GM12891 (cell line): Measurements from ENCODE around the gene ZNF385B.

Source experiments
- DNase-seq: peaks from one replicate; pipeline ENCODE4 v3.0.0; 2011; ENCODE audit warnings: low spot score; ENCODE audit not compliant: insufficient read length
- FAIRE-seq: peaks from 2 replicates; lab custom pipeline; 2011; peaks lifted over from hg19 to GRCh38; lab: Jason Lieb, UNC
- PAX5 ChIP-seq: IDR thresholded peaks from 2 replicates; pipeline ENCODE4 v1.6.1; 2011; ENCODE audit warnings: low read length, moderate library complexity, mild to moderate bottlenecking; ENCODE audit not compliant: insufficient read depth, severe bottlenecking
- POLR2A ChIP-seq: IDR thresholded peaks from 2 replicates; pipeline ENCODE4 v1.6.1; 2011; ENCODE audit warnings: low read depth, low read length, control low read depth
- POLR2AphosphoS5 ChIP-seq: IDR thresholded peaks from 2 replicates; pipeline ENCODE4 v1.6.1; 2011; ENCODE audit warnings: low read depth, low read length, control low read depth
- POU2F2 ChIP-seq: IDR thresholded peaks from 2 replicates; pipeline ENCODE4 v1.6.1; 2011; ENCODE audit warnings: low read depth, mild to moderate bottlenecking, control low read depth, low read length, moderate library complexity
- SPI1 ChIP-seq: IDR thresholded peaks from 2 replicates; pipeline ENCODE4 v1.6.1; 2011; ENCODE audit warnings: low read depth, low read length, control low read depth
- TAF1 ChIP-seq: IDR thresholded peaks from 2 replicates; pipeline ENCODE4 v1.6.1; 2011; ENCODE audit warnings: low read depth, low read length, control low read depth

Gene ZNF385B

GRCh38 chr2:179769323-179769722 lies 92.1 kb downstream of the ZNF385B start:
- FAIRE-seq: no peak
- DNase-seq: no peak
- TF ChIP-seq POLR2A (no peak), POU2F2 (no peak), PAX5 (no peak), POLR2AphosphoS5 (no peak), SPI1 (no peak), TAF1 (no peak)

- FAIRE-seq: no peak
- DNase-seq: no peak
- TF ChIP-seq POLR2A: no peak
- no peak for TF ChIP-seq PAX5
- TF ChIP-seq TAF1: no peak
- no peak for TF ChIP-seq SPI1
- TF ChIP-seq POLR2AphosphoS5: no peak
- no peak for TF ChIP-seq POU2F2
Measured at GRCh38 chr2:179768765-179769164, 92.6 kb downstream of the ZNF385B start.

- no peak for DNase-seq
- TF ChIP-seq POLR2A: no peak
- no peak for TF ChIP-seq SPI1
- no peak for TF ChIP-seq POLR2AphosphoS5
- TF ChIP-seq TAF1: no peak
- TF ChIP-seq PAX5: no peak
- TF ChIP-seq POU2F2: no peak
- no peak for FAIRE-seq
Measured at GRCh38 chr2:179765666-179766065, 95.7 kb downstream of the ZNF385B start.

GRCh38 chr2:179764710-179765109 lies 96.7 kb downstream of the ZNF385B start:
- TF ChIP-seq POLR2AphosphoS5: no peak
- no peak for TF ChIP-seq POLR2A
- no peak for TF ChIP-seq POU2F2
- TF ChIP-seq SPI1: no peak
- no peak for TF ChIP-seq TAF1
- no peak for TF ChIP-seq PAX5
- DNase-seq (no peak), FAIRE-seq (no peak)

GRCh38 chr2:179758636-179759035 lies 102.8 kb downstream of the ZNF385B start:
- no peak for TF ChIP-seq SPI1
- TF ChIP-seq TAF1: no peak
- no peak for TF ChIP-seq POU2F2
- TF ChIP-seq PAX5: no peak
- TF ChIP-seq POLR2A: no peak
- no peak for TF ChIP-seq POLR2AphosphoS5
- FAIRE-seq (no peak), DNase-seq (no peak)

- no peak for TF ChIP-seq POLR2A
- no peak for TF ChIP-seq SPI1
- TF ChIP-seq POLR2AphosphoS5: no peak
- no peak for TF ChIP-seq POU2F2
- TF ChIP-seq TAF1: no peak
- no peak for TF ChIP-seq PAX5
- DNase-seq (no peak), FAIRE-seq (peak; percentile 13)
Measured at GRCh38 chr2:179751163-179751809, 110.1 kb downstream of the ZNF385B start.

GRCh38 chr2:179749210-179749609 lies 112.2 kb downstream of the ZNF385B start:
- FAIRE-seq (no peak), DNase-seq (no peak)
- TF ChIP-seq POLR2A (no peak), TAF1 (no peak), POU2F2 (no peak), POLR2AphosphoS5 (no peak), SPI1 (no peak), PAX5 (no peak)

- FAIRE-seq (no peak), DNase-seq (no peak)
- TF ChIP-seq SPI1: no peak
- TF ChIP-seq PAX5: no peak
- TF ChIP-seq POU2F2: no peak
- no peak for TF ChIP-seq TAF1
- no peak for TF ChIP-seq POLR2AphosphoS5
- TF ChIP-seq POLR2A: no peak
Measured at GRCh38 chr2:179746981-179747380, 114.4 kb downstream of the ZNF385B start.

GRCh38 chr2:179745635-179746256 lies 115.7 kb downstream of the ZNF385B start:
- FAIRE-seq (no peak), DNase-seq (no peak)
- TF ChIP-seq SPI1 (no peak), POLR2A (no peak), PAX5 (no peak), TAF1 (no peak), POLR2AphosphoS5 (no peak), POU2F2 (no peak)
